HL-60 (cell line): ENCODE measurements around the gene COBL.

ENCODE experiments used
- DNase-seq, 2 experiments: peaks; one replicate each; pipeline ENCODE4 v3.0.0-alpha.2; 2010 to 2020; ENCODE audit warnings: low read depth in 1 of 2, low spot score in 1 of 2
- H3K27ac ChIP-seq: fragments of 250-450 bp; sonication (Bioruptor Pico); replicated peaks from 2 replicates; pipeline ENCODE4 v1.5.1; 2020; ENCODE audit warnings: mild to moderate bottlenecking, moderate library complexity
- H3K27me3 ChIP-seq: fragments of 250-450 bp; sonication (Bioruptor Pico); 2 replicates; pipeline ENCODE4 v1.5.1; 2021; ENCODE audit warnings: mild to moderate bottlenecking, moderate library complexity; ENCODE audit not compliant: insufficient read depth, poor library complexity, severe bottlenecking
- H3K4me3 ChIP-seq: replicated peaks from 2 replicates; pipeline ENCODE4 v1.5.1; 2011; ENCODE audit warnings: mild to moderate bottlenecking, control low read depth, low read length; ENCODE audit not compliant: insufficient read depth
- CTCF ChIP-seq: IDR thresholded peaks from one replicate; pipeline ENCODE4 v1.5.1; 2011; ENCODE audit warnings: low read length, control low read depth, inconsistent platforms; ENCODE audit not compliant: insufficient read depth
- GABPA ChIP-seq: IDR thresholded peaks from 2 replicates; pipeline ENCODE4 v1.6.1; 2012; ENCODE audit warnings: low read depth
- POLR2AphosphoS5 ChIP-seq: IDR thresholded peaks from 2 replicates; pipeline ENCODE4 v1.6.1; 2012; ENCODE audit warnings: low read depth
- SPI1 ChIP-seq: IDR thresholded peaks from 2 replicates; pipeline ENCODE4 v1.6.1; 2012; ENCODE audit warnings: low read depth, mild to moderate bottlenecking, borderline replicate concordance
- TF ChIP-seq, protein P1 (sequence below): IDR thresholded peaks from 2 replicates; pipeline ENCODE4 v1.6.1; 2012; ENCODE audit warnings: low read depth; ENCODE audit not compliant: insufficient replicate concordance

COBL gene

GRCh38 chr7:51138123-51139085, 178.2 kb downstream of the COBL start:
- H3K4me3 ChIP-seq, result no peak overlapping the region
- TF ChIP-seq CTCF (no peak), GABPA (no peak), POLR2AphosphoS5 (no peak), SPI1 (no peak)
- TF ChIP-seq, protein P1, sequence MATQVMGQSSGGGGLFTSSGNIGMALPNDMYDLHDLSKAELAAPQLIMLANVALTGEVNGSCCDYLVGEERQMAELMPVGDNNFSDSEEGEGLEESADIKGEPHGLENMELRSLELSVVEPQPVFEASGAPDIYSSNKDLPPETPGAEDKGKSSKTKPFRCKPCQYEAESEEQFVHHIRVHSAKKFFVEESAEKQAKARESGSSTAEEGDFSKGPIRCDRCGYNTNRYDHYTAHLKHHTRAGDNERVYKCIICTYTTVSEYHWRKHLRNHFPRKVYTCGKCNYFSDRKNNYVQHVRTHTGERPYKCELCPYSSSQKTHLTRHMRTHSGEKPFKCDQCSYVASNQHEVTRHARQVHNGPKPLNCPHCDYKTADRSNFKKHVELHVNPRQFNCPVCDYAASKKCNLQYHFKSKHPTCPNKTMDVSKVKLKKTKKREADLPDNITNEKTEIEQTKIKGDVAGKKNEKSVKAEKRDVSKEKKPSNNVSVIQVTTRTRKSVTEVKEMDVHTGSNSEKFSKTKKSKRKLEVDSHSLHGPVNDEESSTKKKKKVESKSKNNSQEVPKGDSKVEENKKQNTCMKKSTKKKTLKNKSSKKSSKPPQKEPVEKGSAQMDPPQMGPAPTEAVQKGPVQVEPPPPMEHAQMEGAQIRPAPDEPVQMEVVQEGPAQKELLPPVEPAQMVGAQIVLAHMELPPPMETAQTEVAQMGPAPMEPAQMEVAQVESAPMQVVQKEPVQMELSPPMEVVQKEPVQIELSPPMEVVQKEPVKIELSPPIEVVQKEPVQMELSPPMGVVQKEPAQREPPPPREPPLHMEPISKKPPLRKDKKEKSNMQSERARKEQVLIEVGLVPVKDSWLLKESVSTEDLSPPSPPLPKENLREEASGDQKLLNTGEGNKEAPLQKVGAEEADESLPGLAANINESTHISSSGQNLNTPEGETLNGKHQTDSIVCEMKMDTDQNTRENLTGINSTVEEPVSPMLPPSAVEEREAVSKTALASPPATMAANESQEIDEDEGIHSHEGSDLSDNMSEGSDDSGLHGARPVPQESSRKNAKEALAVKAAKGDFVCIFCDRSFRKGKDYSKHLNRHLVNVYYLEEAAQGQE, result no peak
- DNase-seq, result no peak
- no peak overlapping the region for H3K27ac ChIP-seq
- H3K27me3 ChIP-seq, result no peaks in the 10 kb centered on the region

DNA sequence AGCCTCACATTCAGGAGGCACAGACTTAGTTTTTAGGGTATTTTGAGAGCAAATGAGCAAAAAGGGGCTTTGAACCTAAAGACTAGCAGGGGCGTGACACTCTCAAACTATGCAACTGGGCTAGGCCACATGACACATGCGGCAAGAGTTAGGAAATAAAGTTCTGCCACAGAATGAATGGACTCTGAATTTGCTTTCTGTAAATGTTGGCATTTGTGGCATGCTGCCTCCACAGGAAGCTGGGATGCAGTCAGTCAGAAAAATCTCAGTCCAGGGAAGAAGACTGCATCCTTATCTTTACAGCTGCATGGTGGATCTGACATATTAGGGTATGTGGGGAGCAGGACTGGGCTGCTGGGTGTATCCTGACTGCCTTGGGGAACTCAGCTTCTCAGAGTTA, 181.0 kb downstream of the COBL start:
- no peak for TF ChIP-seq GABPA
- no peak for TF ChIP-seq POLR2AphosphoS5
- TF ChIP-seq SPI1, result no peak
- no peak for TF ChIP-seq CTCF
- TF ChIP-seq, protein P1, result no peak
- no peak overlapping the region for H3K27ac ChIP-seq
- H3K27me3 ChIP-seq, result no peaks in the 10 kb centered on the region
- H3K4me3 ChIP-seq, result no peak overlapping the region
- no peak for DNase-seq

DNA sequence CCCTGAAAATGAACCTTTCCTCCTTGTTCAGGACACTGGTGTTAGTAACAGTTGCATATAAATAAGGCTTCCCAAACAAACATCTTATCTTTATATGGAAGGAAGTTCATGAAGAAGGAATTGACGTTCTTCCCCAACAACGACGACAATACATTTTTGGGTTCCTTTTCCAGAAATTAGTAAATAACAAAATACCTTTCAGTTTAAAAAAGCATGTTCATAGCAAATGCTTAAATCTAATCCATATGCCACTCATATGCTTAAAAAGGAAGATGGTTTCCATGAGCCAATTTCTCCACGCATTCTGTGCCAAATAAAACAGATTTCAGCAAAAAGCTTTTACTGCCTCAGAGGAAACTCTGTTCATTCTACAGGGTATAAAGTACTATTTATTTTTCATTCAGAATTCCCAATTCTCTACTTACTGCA, 182.6 kb downstream of the COBL start:
- Histone ChIP-seq H3K4me3 (no peak overlapping the region), H3K27me3 (no peaks in the 10 kb centered on the region), H3K27ac (no peak overlapping the region)
- no peak for DNase-seq
- TF ChIP-seq CTCF (no peak), POLR2AphosphoS5 (no peak), SPI1 (no peak), GABPA (no peak)
- TF ChIP-seq, protein P1, result no peak
